Ramos (cell line): Measurements from ENCODE around the gene RCAN3.
"Not testable (repeated sequence)": the region's sequence is repeated elsewhere in the genome, so short reads cannot be mapped to it uniquely, and the experiment has no call there.

Source experiments
- in situ Hi-C: fragments of 300-500 bp; cut with MboI; formaldehyde crosslinking; loops from one replicate; pipeline ENCODE4 v1.14.3; 2022; ENCODE audit warnings: low sequenced_read_pairs; ENCODE audit not compliant: unreplicated experiment

The RCAN3 gene

GRCh38 chr1:24541711-24542346, 39.2 kb downstream of the RCAN3 start:
- in situ Hi-C loops = no loop called here

DNA sequence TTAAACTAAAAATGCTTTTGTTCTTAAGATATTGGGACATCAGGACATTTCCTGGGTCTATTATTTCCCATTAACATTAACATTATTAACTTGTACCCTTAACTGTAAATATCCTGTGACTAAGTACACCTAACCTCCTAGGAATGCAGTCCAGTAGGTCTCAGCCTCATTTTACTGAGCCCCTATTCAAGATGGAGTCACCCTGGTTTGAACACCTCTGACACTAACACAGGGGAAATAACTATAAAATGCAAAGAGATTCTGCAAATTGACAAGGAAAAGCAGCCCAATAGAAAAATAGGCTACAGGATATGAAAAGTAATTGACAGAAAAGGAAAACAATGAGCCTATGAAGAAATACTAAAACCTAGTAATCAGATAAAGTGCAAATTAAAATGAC, 41.6 kb downstream of the RCAN3 start:
- in situ Hi-C loops = no loop called here

DNA sequence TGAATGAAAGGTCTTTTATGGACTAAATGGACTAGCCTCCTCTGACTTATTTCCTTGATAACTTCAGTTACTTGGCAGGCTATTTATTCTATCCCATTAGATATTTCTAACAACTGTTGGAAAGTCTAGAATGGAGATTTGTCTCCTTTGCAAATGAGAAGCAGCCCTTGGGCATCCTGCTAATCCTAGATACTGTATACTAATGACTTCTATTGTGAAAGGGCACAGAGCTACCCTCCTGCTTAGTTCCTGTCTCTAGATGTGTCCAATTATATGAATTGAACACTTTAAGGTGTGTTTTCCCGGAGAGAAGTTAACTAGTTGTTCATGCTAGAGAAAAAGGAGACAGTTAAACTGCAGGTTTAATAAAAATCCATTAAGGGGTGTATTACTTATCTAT, 43.0 kb downstream of the RCAN3 start:
- in situ Hi-C loops = no loop called here

DNA sequence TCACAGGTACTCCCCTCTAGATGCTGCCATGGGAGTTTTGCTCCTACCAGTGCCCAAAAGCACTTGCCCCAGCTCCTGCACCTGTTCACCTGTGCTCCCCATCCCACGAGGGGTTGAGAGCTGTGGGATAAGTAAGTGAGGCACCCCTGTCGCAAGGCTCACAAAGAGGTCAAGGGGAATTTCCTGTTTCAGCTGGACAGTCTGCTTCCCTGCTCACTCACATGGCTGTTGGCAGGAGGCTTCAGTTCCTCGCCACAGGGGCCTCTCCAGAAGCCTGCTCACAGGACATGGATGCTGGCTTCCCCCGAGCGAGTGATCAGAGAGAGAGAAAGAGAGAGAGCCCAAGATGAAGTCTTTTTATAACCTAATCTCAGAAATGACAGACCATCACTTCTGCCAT, 44.6 kb downstream of the RCAN3 start:
- in situ Hi-C loops = no loop called here

GRCh38 chr1:24548070-24548469, 45.4 kb downstream of the RCAN3 start:
- in situ Hi-C loops = no loop called here

- in situ Hi-C loops = not testable (repeated sequence)
Measured at GRCh38 chr1:24549210-24549609, 46.6 kb downstream of the RCAN3 start.

DNA sequence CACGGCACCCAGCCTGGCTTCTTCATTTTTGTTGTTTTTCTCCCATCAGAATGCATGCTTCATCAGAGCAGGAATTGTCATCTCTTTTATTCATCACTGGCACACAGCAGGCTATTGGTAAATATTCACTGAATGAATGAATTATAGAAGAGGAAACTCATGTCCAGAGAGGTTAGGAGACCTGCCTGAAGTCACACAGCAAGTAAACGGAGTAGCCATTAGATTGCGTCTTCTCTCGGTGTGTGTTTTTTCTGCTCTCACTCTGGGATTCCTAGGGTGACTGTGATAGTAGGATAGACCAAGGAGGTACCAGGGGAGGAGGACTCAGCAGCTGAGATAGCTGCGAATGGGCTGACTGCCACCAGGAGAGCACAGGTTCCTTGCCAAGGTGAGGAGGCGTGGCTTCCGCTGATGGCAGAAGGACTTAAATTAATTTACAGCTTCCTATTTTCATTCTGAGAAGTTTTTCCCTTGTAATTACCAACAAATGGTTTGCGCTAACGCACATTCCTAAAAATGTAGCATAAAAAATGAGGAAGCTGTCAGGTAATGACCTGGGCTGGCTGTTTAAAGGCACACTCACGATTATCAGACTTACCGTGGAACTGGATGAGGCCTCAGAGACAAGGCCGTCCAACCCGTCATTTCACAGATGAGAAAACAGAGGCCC, 48.8 kb downstream of the RCAN3 start:
- in situ Hi-C loops = no loop called here

- in situ Hi-C loops = no loop called here
Measured at GRCh38 chr1:24551960-24552571, 49.4 kb downstream of the RCAN3 start.

GRCh38 chr1:24553931-24554330, 51.3 kb downstream of the RCAN3 start:
- in situ Hi-C loops = no loop called here

GRCh38 chr1:24554714-24555113, 52.1 kb downstream of the RCAN3 start:
- in situ Hi-C loops = no loop called here

DNA sequence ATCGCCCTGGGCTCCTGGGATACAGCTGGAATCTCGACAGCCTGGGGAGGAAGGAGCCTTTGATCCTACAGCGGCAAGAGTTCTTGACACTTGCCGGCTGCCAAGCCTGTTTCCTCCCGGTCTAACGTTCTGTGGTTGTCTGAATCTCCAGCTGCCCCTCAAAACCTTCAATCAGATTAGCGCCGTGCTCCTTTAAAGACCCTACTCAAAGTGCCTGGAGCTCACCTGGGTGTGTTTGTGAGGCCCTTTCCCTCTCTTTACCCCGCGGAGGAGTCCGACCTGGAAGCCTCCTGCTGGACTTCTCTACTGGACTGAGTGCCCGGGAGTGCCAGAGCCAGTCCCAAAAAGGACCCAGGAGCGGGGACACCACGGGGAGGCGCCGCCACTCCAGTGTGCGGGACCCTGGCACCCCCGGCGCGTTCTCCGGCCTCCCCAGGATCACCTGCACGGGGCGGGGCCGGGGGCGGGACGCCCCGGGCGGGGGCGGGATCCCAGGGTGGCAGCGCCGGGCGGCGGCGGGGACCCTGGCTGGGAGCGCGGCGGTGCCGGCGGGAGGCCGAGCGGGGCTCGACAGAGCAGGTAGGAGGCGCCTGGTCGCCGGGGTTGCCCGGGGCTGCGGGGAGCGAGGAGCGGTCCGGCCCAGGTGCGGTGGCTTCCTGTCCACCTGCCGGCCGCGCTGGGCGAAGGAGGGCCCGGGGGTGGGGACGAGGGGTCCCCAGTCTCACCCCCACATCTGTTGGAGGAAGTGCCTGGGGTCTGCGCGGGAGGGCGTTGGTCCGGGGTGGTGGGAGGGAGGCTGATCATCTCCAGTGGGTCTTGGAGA, 53.2 kb downstream of the RCAN3 start, which contains the start of gene NCMAP:
Gene NCMAP (plus strand): TSS at position 497 of the 823 bp plus-strand sequence. CDS start 39,344 bp downstream, outside the sequence.
- in situ Hi-C loops = no loop called here

- in situ Hi-C loops = no loop called here
Measured at GRCh38 chr1:24556414-24556795, 53.8 kb downstream of the RCAN3 start.

- in situ Hi-C loops = no loop called here
Measured at GRCh38 chr1:24557220-24557619, 54.6 kb downstream of the RCAN3 start.

GRCh38 chr1:24557711-24558131, 55.1 kb downstream of the RCAN3 start:
- in situ Hi-C loops = no loop called here

DNA sequence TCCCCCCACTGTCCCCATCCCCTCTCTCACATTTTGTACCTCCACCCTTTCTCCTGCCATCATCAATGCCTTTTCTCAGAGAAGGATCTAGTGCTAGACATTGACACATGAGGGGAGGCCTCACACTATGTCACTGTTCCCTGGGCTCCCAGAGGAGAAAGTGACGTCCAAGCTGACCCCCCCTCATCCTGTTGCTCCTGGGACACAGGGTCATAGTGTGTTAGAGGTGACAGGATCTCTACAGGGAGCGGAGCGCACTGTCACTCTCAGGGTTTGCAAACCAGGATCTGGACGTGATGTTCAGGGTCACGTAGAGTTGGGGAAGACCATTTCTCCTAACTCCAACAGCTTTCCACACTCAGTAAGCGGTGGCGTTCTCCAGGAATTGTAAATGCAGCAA, 55.8 kb downstream of the RCAN3 start:
- in situ Hi-C loops = no loop called here

DNA sequence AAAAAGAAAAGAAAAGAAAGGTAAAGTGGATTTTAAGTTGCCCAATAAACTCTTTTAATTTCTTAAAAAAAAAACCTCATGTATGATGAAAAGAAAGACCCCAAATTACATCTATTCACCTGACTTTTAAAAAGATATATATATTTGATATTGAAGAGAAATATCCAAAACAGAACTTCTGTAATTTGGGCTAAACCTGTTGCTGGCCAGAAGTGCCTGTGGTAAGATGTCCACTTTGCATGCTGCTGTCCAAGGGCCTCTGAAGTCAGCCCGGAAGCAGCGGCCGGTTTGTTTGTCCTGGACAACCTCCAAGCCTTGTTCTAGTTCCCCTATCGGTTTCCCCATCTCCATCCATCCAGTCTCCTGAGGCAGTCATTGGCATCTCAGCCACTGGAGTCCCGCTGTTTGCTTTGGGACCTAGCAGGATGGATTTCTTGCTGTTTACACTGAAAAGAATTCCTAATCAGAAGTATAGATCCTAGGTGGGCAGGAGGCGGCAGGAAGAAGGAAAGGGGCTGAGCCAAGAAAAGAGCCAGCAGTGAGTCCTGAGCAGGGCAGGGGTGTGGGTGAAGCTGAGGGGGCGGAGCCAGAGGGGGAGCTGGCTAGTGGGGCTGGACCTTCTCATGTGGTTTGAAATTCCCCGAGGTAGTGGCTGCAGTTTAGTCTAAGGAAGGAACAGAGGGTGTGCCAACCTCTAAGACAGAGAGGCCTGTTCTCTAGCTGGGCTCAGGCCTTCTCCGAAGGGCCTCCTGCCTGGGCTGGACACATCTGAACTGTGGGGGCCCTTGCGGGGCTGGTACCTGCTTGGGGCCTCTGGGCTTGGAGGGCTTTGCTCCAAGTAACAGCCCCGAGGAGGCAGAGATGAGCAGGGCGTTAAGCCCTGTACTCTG, 56.5 kb downstream of the RCAN3 start:
- in situ Hi-C loops = no loop called here

GRCh38 chr1:24560361-24560760, 57.7 kb downstream of the RCAN3 start:
- in situ Hi-C loops = no loop called here

- in situ Hi-C loops = no loop called here
Measured at GRCh38 chr1:24562625-24563024, 60.0 kb downstream of the RCAN3 start.

- in situ Hi-C loops = no loop called here
Measured at GRCh38 chr1:24564695-24565094, 62.1 kb downstream of the RCAN3 start.
